Testis (tissue), 2 donors: ENCODE data around the gene BTG4.

Source experiments
- POLR2A ChIP-seq: fragments of 450-650 bp; IDR thresholded peaks from one replicate; pipeline ENCODE4 v1.6.1; 2017; ENCODE audit warnings: antibody characterized with exemption, mild to moderate bottlenecking, moderate library complexity
- TF ChIP-seq, protein P1 (sequence below), 3 experiments: fragments of 450-650 bp in 2 of 3; fragments of 200-600 bp in 1 of 3; sonication (generic) in 1 of 3; IDR thresholded peaks; one replicate each; pipeline ENCODE4 v1.5.1; 2016 to 2019; ENCODE audit warnings: antibody characterized with exemption in 3 of 3, mild to moderate bottlenecking in 2 of 3, moderate library complexity in 1 of 3

DNA sequence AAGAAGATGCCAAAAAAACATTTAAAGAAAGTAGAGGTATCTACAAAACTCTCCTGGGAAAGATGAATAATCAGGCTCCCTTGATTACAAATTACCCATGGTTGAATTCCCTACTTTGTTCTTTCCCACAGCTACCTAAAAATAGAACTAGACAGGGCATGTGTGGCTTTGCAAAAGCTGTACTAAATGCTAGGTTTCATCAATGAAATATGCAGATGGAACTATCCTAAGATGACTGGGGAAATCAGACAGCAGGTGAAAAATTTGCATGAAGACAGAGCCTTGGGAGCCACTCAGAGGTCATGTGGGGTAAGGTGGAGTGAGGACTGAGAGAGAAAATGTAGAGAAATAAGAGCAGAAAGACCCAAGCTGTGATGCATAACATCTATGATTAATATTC lies 43.1 kb upstream of the BTG4 start:
- TF ChIP-seq, protein P1, sequence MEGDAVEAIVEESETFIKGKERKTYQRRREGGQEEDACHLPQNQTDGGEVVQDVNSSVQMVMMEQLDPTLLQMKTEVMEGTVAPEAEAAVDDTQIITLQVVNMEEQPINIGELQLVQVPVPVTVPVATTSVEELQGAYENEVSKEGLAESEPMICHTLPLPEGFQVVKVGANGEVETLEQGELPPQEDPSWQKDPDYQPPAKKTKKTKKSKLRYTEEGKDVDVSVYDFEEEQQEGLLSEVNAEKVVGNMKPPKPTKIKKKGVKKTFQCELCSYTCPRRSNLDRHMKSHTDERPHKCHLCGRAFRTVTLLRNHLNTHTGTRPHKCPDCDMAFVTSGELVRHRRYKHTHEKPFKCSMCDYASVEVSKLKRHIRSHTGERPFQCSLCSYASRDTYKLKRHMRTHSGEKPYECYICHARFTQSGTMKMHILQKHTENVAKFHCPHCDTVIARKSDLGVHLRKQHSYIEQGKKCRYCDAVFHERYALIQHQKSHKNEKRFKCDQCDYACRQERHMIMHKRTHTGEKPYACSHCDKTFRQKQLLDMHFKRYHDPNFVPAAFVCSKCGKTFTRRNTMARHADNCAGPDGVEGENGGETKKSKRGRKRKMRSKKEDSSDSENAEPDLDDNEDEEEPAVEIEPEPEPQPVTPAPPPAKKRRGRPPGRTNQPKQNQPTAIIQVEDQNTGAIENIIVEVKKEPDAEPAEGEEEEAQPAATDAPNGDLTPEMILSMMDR (IDR thresholded peaks at IDR 0.05), result no peak
- no peak for TF ChIP-seq POLR2A
